ENCODE results near the gene OR1I1. TPM values are rescaled to one million over a fixed set of nuclear protein-coding genes. Genes with fewer than 3 reads are reported as not detected.
"Not testable (repeated sequence)": the region's sequence is repeated elsewhere in the genome, so short reads cannot be mapped to it uniquely, and the experiment has no call there.

Gene OR1I1
- total RNA-seq, 1 donor = not detected

DNA sequence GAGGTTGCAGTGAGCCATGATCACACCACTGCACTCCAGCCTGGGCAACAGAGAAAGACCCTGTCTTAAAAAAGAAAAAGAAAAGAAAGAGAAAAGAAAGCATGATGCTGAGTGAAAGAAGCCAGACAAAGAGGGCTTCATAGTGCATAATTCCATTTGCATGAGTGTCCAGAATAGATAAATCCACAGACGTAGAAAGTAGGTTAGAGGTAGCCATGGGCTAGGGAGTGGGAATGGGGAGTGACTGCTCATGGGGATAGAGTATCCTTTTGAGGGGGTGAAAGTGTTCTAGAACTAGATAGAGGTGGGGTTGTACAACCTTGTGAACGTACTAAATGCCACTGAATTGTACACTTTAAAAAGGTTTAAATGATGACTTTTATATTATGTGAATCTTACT lies 7.6 kb upstream of the OR1I1 start:
- no peak for DNase-seq (ENCODE audit: low read depth)
- TF ChIP-seq, protein P1, sequence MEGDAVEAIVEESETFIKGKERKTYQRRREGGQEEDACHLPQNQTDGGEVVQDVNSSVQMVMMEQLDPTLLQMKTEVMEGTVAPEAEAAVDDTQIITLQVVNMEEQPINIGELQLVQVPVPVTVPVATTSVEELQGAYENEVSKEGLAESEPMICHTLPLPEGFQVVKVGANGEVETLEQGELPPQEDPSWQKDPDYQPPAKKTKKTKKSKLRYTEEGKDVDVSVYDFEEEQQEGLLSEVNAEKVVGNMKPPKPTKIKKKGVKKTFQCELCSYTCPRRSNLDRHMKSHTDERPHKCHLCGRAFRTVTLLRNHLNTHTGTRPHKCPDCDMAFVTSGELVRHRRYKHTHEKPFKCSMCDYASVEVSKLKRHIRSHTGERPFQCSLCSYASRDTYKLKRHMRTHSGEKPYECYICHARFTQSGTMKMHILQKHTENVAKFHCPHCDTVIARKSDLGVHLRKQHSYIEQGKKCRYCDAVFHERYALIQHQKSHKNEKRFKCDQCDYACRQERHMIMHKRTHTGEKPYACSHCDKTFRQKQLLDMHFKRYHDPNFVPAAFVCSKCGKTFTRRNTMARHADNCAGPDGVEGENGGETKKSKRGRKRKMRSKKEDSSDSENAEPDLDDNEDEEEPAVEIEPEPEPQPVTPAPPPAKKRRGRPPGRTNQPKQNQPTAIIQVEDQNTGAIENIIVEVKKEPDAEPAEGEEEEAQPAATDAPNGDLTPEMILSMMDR (IDR thresholded peaks at IDR 0.05; ENCODE audit: insufficient read depth, low read depth, low read length) = no peak
- no peak overlapping the region for H3K4me3 ChIP-seq (ENCODE audit: low read depth, low read length)

DNA sequence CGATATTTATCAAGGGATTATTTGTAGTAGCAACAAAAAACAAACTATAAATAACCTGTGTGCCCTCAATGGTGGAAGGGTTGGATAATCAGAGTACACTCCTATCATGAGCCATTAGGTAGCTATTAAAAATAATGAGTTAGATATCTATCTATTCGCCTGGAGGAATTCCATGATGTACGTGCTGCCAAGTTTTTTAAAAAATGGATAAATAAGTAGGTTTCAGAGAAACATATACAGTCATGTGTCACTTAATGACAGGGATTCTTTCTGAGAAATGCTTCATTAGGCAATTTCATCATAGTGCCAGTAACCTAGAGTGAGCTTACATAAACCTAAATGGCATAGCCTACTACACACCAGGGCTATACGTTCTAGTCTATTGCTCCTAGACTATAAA lies 6.2 kb upstream of the OR1I1 start:
- no peak for DNase-seq (ENCODE audit: low read depth)
- H3K4me3 ChIP-seq (ENCODE audit: low read depth, low read length) = no peak overlapping the region
- TF ChIP-seq, protein P1 (IDR thresholded peaks at IDR 0.05; ENCODE audit: insufficient read depth, low read depth, low read length) = no peak

DNA sequence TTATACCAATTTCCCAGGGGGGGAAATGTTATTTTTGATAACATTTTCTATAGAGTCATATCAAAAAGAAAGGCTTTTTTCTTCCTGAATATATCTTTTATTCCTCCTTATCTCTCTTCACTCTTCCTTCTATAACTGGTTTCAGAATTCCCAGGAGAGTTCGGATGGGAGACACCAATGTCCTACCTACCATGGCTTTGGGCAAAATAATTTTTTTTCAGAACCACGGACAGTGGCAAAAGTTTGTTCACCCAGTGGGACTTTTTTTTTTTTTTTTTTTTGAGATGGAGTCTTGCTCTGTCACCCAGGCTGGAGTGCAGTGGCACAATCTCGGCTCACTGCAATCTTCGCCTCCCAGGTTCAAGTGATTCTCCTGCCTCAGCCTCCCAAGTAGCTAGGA lies 2.0 kb upstream of the OR1I1 start:
- not testable (repeated sequence) for H3K4me3 ChIP-seq (ENCODE audit: low read depth, low read length); DNase-seq (ENCODE audit: low read depth)

DNA sequence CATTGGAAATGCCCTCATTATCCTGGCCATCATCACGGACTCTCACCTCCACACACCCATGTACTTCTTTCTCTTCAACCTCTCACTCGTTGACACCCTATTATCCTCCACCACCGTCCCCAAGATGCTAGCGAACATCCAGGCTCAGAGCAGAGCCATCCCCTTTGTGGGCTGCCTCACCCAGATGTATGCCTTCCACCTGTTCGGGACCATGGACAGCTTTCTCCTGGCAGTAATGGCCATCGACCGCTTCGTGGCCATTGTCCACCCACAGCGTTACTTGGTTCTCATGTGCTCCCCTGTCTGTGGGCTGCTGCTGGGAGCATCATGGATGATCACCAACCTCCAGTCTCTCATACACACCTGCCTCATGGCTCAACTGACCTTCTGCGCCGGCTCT lies 5.2 kb downstream of the OR1I1 start:
- H3K4me3 ChIP-seq (ENCODE audit: low read depth, low read length) = no peak overlapping the region
- DNase-seq (ENCODE audit: low read depth) = no peak
- TF ChIP-seq, protein P1 (IDR thresholded peaks at IDR 0.05; ENCODE audit: insufficient read depth, low read depth, low read length) = no peak

DNA sequence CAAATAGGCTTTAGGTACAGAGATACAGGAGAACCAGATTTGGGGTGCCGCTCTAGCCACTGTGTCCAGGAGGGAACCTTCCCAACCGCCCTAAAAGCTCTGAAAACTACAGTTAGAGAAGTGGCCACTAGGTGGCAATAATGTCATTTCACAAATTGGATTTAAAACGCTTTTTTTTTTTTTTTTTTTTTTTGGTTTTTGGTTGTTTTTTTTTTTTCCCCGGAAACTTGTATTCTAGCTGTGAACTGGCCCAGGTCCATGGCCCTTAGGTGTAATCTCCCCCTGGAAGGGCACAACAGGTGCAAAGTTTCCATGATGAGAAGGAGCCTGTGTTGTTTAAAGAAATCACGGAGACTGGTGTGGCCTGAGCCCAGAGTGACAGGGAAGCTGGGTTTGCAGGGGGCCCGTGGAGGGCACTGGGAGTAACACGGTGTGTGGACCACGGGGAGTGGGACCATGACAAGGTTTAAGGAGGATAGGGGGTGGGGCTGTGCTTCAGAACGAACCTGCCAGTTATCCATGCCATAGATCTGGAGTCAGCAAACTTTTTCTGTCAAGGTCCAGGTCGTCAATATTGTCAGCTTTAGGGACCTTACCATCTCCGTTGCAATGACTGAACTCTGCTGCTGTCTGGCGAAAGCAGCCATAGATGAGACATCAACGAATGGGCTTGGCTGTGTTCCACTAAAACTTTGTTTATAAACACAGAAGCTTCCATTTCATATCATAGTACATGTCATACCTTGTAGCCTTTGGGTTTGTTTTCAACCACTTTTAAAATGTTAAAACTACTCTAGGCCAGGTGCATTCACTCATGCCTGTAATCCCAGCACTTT lies 10.1 kb downstream of the OR1I1 start:
- DNase-seq (ENCODE audit: low read depth) = peak; percentile 77
- TF ChIP-seq, protein P1 (IDR thresholded peaks at IDR 0.05; ENCODE audit: insufficient read depth, low read depth, low read length) = peak; percentile 68
- no peak overlapping the region for H3K4me3 ChIP-seq (ENCODE audit: low read depth, low read length)

DNA sequence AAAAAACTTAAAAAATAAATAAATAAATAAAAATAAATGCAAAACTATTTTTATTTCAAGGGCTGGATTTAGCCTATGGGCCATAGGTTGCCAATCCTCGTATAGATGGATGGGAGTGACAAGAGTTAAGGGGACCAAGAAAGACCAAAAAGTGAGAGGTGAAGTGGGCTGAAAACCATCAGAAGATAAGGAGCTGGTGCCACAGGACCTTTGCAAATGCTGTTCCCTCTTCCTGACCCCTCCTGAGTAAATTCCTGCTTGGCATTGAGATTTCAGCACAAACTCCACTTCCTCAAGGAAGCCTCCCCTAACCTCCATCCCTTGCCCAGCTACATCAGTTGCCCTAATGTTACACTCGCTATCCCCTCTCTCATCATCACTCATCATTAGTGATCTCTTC lies 11.0 kb downstream of the OR1I1 start:
- TF ChIP-seq, protein P1 (IDR thresholded peaks at IDR 0.05; ENCODE audit: insufficient read depth, low read depth, low read length) = no peak
- no peak for DNase-seq (ENCODE audit: low read depth)
- no peak overlapping the region for H3K4me3 ChIP-seq (ENCODE audit: low read depth, low read length)

DNA sequence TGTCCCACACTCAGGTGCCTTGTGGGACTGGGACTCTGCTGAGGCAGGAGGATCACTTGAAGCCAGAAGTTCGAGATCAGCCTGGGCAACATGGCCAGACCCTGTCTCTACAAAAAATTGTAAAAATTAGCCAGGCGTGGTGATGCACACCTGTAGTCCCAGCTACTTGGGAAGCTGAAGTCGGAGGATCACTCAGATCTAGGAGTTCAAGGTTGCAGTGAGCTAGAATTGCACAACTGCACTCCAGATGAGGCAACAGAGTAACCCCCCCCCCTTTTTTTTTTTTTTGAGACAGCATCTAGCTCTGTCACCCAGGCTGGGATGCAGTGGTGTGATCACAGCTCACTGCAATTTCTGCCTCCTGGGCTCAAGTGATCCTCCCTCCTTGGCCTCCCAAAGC lies 14.2 kb downstream of the OR1I1 start:
- TF ChIP-seq, protein P1 (IDR thresholded peaks at IDR 0.05; ENCODE audit: insufficient read depth, low read depth, low read length) = no peak
- no peak for DNase-seq (ENCODE audit: low read depth)

DNA sequence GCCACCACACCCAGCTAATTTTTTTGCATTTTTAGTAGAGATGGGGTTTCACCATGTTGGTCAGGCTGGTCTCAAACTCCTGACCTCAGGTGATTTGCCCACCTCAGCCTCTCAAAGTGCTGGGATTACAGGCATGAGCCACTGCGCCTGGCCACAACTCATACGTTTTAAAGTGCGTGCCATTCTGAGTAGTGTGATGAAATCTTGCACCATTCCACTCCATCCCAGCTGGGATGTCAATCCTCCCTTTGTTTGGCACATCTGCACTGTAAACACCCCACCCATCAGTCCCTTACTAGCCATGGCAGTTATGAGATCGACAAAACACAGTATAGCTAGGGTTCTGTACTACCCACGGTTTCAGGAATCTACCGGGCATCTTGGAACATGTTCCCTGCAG lies 16.0 kb downstream of the OR1I1 start:
- H3K4me3 ChIP-seq (ENCODE audit: low read depth, low read length); DNase-seq (ENCODE audit: low read depth): not testable (repeated sequence)

More for the DNA sequence above, 14.2 kb downstream of the OR1I1 start:
- no peak overlapping the region for H3K4me3 ChIP-seq (ENCODE audit: low read depth, low read length)
